ENCODE data around the gene HMHB1. TPM values are rescaled to one million over a fixed set of nuclear protein-coding genes. Genes with fewer than 3 reads are reported as not detected.

The HMHB1 gene
- total RNA-seq, 1 experiment from 2014 or later, result not detected

DNA sequence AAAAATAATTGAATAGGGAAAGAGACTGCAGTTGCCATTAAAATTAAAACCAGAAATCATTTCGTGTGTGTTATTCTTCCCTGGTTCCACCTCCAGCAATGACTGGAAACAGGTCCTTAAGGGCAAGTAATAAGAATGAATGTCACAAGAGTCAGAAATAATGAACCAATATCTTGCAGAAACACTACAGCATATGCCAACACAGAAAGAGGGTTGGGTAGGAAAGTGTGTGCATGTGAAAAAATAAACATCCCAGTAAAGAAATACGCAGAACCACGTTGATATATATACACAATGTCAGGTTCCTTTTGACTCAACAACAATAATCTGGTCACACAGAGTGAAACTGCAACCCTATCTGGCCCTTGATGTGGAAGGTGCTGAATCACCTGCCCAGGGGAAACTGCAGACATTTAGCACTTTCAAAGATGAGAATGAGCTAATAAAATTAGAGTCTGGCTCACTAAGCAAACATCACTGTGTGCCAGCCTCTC, 15.0 kb downstream of the HMHB1 start:
- no peaks in the 10 kb centered on the region for H3K27me3 ChIP-seq
- H3K4me3 ChIP-seq, result no peak overlapping the region
- no peak overlapping the region for H3K27ac ChIP-seq
- no peaks in the 10 kb centered on the region for H3K4me1 ChIP-seq
- no peak for DNase-seq
- H3K36me3 ChIP-seq, result no peaks in the 10 kb centered on the region
- H3K9me3 ChIP-seq (replicated peaks), result no peaks in the 10 kb centered on the region

DNA sequence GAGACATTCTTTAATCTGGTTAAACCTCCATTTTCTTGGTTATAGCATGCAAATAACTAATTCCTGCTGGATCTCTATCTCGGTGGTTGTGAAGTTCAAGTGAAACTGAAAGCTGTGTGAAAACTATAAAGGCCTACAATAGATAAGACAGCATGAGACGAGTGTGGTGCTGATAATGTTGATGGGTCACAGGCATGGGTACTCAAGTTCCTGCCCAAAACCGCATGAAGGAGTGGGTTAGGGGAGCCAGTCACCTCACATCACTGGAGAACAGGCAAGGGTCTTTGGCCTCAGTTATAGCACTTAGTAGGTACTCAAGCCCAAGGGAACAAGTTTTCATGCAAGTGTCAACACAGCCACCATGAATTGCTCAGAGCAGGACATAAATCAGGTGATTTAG, 16.7 kb downstream of the HMHB1 start:
- no peaks in the 10 kb centered on the region for H3K36me3 ChIP-seq
- no peak for DNase-seq
- no peak overlapping the region for H3K4me3 ChIP-seq
- H3K4me1 ChIP-seq, result no peaks in the 10 kb centered on the region
- no peak overlapping the region for H3K27ac ChIP-seq
- H3K9me3 ChIP-seq (replicated peaks), result no peaks in the 10 kb centered on the region
- H3K27me3 ChIP-seq, result no peaks in the 10 kb centered on the region

DNA sequence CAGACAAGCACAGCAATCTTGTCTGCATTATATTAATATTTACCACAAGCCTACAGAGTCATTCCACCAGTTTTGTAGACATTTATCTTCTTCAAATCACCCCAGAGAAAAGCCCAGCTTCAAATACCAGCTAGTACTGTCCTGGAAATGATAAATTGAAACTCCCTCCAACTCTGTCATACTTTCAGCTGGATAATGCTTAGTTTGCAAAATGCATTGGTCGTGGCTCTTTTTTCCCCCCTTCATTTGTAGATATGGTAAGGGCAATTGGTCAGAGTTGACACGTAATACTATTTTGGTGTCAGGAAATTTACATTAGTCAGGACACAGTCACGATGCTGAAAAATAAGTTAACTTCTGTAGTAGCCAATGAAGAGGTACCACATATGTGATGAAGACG, 21.2 kb downstream of the HMHB1 start:
- H3K4me3 ChIP-seq, result no peak overlapping the region
- no peak overlapping the region for H3K27ac ChIP-seq
- no peaks in the 10 kb centered on the region for H3K27me3 ChIP-seq
- H3K9me3 ChIP-seq (replicated peaks), result no peaks in the 10 kb centered on the region
- no peaks in the 10 kb centered on the region for H3K4me1 ChIP-seq
- H3K36me3 ChIP-seq, result no peaks in the 10 kb centered on the region
- no peak for DNase-seq

DNA sequence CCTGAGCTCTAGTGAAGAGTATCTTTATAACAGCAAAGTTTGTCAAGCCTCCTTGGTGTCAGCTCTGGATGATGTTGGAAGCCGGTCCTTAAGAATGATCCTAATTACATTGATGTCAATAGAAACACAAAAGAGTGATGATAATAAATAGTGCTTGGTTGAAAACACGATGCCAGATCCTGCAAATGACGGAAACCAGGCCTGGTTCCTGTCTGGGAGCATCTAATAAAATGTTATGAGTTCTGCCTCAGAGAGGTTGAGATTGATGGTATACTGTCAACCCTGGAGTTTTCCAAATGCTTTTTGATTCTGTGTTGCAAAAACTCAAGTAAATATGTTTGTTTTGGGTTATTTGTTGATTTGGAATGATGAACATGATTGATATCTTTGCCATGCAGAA, 23.3 kb downstream of the HMHB1 start:
- Histone ChIP-seq H3K36me3 (no peaks in the 10 kb centered on the region), H3K27me3 (no peaks in the 10 kb centered on the region), H3K4me3 (no peak overlapping the region), H3K9me3 (replicated peaks) (no peaks in the 10 kb centered on the region), H3K27ac (no peak overlapping the region), H3K4me1 (no peaks in the 10 kb centered on the region)
- DNase-seq, result no peak

DNA sequence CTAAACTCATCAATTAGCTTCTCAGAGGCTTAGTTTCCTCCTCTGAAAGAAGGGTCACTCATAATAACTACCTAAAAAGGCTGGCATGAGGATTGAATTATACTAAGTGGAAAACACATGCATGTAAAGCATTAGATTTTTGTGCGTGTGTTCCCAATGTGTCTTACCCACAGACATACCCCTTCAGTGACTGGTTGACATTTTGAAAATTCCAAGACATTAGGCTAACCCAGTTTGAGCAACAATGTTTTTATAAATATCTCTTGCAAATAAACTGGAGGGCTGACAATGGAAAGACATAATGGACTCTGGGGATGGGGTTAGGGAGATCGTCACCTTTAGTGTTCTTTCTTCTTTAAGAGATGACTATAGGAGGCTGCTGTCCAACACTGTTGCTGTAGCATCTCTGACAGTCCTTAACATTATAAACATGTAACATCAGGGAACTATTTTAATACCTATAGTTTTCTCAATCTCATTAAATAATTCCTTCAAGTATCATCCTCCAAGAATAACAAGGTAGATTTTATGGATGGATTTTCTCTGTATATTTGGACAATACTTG, 24.3 kb downstream of the HMHB1 start:
- DNase-seq, result no peak
- H3K9me3 ChIP-seq (replicated peaks), result no peaks in the 10 kb centered on the region
- H3K27me3 ChIP-seq, result no peaks in the 10 kb centered on the region
- H3K27ac ChIP-seq, result no peak overlapping the region
- no peaks in the 10 kb centered on the region for H3K36me3 ChIP-seq
- no peaks in the 10 kb centered on the region for H3K4me1 ChIP-seq
- H3K4me3 ChIP-seq, result no peak overlapping the region

DNA sequence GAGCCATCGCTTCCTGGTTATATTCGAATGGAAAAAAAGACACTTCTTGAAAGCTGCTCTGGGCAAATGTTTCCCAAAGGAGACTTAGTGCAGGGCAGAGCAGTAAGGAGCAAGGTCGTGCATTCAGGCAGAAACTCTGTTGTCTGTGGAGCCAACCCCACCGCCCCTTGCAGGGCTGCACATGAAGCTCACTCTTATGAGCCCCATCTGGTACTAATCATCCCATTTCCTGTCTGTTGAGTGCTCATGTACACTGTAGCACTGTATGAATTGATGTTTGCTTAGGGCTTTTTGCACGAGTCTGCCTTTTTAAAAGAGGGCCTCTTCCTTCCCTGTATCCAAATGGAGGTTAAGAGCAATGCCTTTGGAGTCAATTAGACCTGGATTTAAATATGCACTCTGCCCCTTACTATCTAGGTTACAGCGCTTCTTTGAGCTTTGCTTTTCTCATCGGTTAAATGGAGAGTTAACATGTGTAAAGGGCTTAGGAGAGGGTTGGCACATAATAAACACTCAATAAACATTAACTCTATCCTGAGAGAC, 25.4 kb downstream of the HMHB1 start:
- Histone ChIP-seq H3K36me3 (no peaks in the 10 kb centered on the region), H3K27ac (no peak overlapping the region), H3K9me3 (replicated peaks) (no peaks in the 10 kb centered on the region), H3K4me1 (no peaks in the 10 kb centered on the region), H3K4me3 (no peak overlapping the region), H3K27me3 (no peaks in the 10 kb centered on the region)
- no peak for DNase-seq

DNA sequence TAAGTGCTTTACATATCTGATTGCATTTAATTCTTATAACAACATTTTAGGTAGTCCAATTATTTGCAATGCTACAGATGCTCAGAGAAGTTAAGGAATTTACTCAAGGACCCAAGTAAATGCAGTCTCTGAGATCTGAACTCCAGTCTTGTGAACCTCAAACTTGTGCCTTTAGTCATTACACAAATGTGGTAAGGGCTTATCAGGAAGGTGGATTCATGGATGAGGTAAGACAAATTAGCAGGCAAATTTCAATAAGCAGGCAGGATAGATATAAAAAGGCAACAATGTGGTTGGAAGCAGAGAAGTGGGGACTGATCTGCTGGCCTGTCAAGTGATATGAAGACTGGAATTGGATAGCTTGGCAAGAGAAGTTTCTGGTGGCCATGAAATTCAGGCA, 29.5 kb downstream of the HMHB1 start:
- Histone ChIP-seq H3K27ac (no peak overlapping the region), H3K9me3 (replicated peaks) (no peaks in the 10 kb centered on the region), H3K36me3 (no peaks in the 10 kb centered on the region), H3K27me3 (no peaks in the 10 kb centered on the region), H3K4me1 (no peaks in the 10 kb centered on the region), H3K4me3 (no peak overlapping the region)
- no peak for DNase-seq

DNA sequence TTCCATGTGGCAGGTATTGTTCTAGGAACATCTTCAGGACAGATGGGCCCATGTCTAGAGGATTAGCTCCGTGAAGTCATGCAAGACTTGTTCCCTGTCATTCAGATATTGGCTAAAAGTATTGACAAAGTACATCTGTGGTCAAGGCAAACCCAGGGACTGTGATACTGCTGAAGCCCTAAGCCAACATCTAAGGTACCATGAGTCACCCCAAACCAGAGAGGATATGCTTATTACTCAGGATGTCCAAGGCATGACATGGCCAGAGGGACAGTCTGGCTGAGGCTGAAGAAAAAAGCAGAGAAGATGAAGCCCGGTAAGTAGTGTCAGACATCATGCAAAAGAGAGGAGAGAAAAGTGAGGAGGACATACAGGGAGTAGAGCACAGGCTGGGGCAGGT, 31.0 kb downstream of the HMHB1 start:
- no peaks in the 10 kb centered on the region for H3K27me3 ChIP-seq
- no peaks in the 10 kb centered on the region for H3K9me3 ChIP-seq (replicated peaks)
- no peak for DNase-seq
- no peaks in the 10 kb centered on the region for H3K36me3 ChIP-seq
- H3K4me3 ChIP-seq, result no peak overlapping the region
- H3K4me1 ChIP-seq, result no peaks in the 10 kb centered on the region
- H3K27ac ChIP-seq, result no peak overlapping the region

DNA sequence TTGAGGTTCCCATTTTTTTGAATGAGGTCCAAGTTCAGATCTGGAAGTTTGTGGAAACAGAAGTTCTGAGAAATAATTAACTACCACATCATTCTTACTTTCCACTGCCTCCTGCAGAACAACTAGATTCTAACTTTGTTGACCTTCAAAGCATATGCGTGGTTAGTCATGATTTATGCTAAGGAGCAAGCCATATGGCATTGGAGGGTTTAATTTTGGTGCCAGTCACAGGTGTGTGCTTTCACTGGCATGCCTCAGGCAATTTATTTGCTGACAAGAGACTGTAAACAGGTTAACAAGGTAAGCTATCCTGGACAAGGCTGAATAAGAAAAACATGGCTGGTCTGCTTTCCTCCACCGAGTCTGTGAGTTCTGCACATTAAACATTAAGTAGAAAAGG, 31.5 kb downstream of the HMHB1 start:
- Histone ChIP-seq H3K36me3 (no peaks in the 10 kb centered on the region), H3K27ac (no peak overlapping the region)

DNA sequence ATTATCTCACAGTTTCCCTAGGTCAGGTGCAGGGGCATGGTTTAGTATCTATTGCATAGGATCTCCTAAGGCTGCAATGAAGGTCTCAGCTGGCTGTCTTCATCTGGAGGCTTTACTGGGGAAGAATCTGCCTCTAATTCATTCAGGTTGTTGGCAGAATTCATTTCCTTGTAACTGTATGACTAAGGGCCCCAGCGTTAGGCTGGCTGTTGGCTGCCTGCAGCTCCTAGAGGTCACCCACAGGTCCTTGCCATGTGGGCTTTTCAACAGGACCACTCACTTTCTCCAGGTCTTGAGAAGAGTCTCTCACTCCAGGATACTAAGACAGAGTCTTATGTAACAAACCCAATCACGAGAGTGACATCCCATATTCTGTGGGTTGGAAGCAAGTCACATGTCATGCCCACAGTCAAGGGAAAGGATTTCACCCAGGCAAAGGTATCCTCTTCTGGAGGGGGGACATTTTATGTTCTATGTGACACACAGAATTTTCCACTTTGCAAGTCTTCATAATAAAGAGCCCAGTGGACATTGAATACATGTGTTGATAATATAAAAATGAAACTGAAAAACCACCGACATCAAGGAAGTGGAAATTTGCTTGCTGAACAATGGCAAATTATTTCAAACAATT, 38.2 kb downstream of the HMHB1 start:
- Histone ChIP-seq H3K9me3 (replicated peaks) (no peaks in the 10 kb centered on the region), H3K4me1 (no peaks in the 10 kb centered on the region), H3K27me3 (no peaks in the 10 kb centered on the region), H3K4me3 (no peak overlapping the region), H3K27ac (no peak overlapping the region), H3K36me3 (no peaks in the 10 kb centered on the region)
- no peak for DNase-seq

More for the DNA sequence above, 31.5 kb downstream of the HMHB1 start:
- no peaks in the 10 kb centered on the region for H3K27me3 ChIP-seq
- H3K4me1 ChIP-seq, result no peaks in the 10 kb centered on the region
- no peak overlapping the region for H3K4me3 ChIP-seq
- no peak for DNase-seq
- no peaks in the 10 kb centered on the region for H3K9me3 ChIP-seq (replicated peaks)

DNA sequence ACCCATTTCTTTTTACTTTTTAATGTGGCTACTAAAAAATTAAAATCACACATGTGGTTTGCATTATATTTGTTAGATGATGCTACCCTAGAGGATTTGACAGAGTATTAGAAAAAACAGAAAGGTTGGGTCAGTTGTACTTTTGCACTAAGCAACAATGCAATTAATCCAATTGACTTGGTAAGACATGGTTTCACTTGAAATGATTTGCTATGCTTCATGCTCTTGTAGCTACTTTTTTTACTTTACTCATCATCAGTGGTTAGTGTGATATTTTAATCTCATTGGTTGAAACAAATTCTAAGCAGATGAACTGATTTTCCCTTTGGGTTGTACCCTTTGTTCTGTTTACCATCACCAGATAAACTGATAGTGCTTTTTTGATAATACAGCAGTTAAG, 39.4 kb downstream of the HMHB1 start:
- no peaks in the 10 kb centered on the region for H3K27me3 ChIP-seq
- no peak for DNase-seq
- H3K9me3 ChIP-seq (replicated peaks), result no peaks in the 10 kb centered on the region
- H3K4me3 ChIP-seq, result no peak overlapping the region
- no peaks in the 10 kb centered on the region for H3K4me1 ChIP-seq
- H3K27ac ChIP-seq, result no peak overlapping the region
- no peaks in the 10 kb centered on the region for H3K36me3 ChIP-seq

DNA sequence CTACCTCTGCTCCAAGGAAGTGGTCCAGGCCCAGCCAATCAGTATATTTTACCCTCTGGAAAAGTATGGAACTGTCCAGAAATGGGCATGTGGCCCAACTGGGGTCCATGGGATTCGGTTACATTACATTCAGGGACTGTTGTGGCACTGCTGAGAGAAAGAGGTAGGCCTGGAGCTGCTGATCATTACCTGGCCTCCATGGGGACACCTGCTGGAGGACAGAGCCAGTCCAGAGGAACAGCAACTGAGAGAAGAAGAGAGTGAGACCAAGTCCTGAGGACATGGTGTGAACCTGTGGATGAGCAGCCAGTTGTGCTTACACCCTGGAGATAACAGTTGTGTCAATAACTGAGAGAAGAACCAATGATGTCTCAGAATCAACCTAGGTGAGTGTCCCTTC, 48.2 kb downstream of the HMHB1 start:
- H3K4me3 ChIP-seq, result no peak overlapping the region
- H3K9me3 ChIP-seq (replicated peaks), result no peaks in the 10 kb centered on the region
- no peak for DNase-seq
- H3K36me3 ChIP-seq, result no peaks in the 10 kb centered on the region
- no peaks in the 10 kb centered on the region for H3K4me1 ChIP-seq
- H3K27ac ChIP-seq, result no peak overlapping the region
- no peaks in the 10 kb centered on the region for H3K27me3 ChIP-seq

DNA sequence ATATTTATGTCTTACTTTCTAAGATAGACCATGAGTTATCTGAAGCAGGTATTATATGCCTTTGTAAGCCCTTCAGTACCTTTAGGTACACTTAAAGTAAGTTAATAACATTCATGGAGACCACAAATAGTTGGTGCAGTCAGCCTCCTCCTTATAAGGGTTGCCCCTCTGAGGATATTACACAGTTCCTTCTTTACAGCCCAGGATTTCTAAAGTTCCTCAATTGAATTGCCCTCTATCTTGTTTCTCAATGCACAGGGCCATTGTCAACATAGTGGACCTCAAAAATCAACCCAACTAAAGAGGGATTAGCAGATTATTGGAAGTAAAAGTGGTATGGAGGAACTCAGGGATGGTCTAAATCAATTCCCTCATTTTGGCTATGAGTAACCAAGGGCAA, 50.3 kb downstream of the HMHB1 start:
- no peak overlapping the region for H3K27ac ChIP-seq
- H3K36me3 ChIP-seq, result no peaks in the 10 kb centered on the region
- no peaks in the 10 kb centered on the region for H3K27me3 ChIP-seq
- H3K4me3 ChIP-seq, result no peak overlapping the region
- H3K9me3 ChIP-seq (replicated peaks), result no peaks in the 10 kb centered on the region
- H3K4me1 ChIP-seq, result no peaks in the 10 kb centered on the region
- DNase-seq, result no peak

DNA sequence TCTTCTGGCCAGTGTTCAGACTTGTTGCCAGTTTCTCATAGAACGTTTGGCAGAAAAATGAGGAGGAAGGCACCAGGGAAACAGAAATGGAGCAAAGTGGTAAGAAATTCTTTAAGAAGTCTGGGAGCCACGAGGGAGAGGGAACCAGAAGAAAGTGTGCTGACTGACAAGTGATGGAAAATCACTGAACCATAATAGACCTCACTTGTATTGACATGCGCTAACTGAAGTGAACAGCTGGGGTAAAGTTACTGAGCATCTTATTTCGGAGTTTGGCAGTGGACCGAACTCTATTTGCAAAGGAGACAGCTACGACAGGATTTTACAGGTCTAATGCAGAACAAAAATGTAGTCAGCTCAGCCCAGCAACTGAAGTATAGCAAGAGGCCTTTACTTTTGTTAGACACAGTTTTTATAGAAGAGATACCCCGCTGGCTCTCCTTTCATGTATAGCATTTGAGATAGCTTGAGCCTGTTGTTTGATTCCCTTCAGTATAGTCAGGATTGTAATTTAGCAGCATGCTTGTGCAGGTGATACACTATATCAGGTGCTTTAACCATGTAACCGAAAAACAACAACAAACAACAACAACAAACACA, 53.6 kb downstream of the HMHB1 start:
- Histone ChIP-seq H3K36me3 (no peaks in the 10 kb centered on the region), H3K4me3 (no peak overlapping the region), H3K9me3 (replicated peaks) (no peaks in the 10 kb centered on the region), H3K27me3 (no peaks in the 10 kb centered on the region), H3K4me1 (no peaks in the 10 kb centered on the region), H3K27ac (no peak overlapping the region)
- DNase-seq, result no peak

Measured in SJCRH30 (cell line).